NCI-H2029 treated with DMSO at 0.1 percent for 48 hours (cell line): ENCODE measurements around the gene FIP1L1.
"Not testable (repeated sequence)": the region's sequence is repeated elsewhere in the genome, so short reads cannot be mapped to it uniquely, and the experiment has no call there.

Source experiments
- DNase-seq: peaks from one replicate; lab custom pipeline; 2025; lab: John Stamatoyannopoulos, UW

FIP1L1 gene, protein sequence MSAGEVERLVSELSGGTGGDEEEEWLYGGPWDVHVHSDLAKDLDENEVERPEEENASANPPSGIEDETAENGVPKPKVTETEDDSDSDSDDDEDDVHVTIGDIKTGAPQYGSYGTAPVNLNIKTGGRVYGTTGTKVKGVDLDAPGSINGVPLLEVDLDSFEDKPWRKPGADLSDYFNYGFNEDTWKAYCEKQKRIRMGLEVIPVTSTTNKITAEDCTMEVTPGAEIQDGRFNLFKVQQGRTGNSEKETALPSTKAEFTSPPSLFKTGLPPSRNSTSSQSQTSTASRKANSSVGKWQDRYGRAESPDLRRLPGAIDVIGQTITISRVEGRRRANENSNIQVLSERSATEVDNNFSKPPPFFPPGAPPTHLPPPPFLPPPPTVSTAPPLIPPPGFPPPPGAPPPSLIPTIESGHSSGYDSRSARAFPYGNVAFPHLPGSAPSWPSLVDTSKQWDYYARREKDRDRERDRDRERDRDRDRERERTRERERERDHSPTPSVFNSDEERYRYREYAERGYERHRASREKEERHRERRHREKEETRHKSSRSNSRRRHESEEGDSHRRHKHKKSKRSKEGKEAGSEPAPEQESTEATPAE

DNA sequence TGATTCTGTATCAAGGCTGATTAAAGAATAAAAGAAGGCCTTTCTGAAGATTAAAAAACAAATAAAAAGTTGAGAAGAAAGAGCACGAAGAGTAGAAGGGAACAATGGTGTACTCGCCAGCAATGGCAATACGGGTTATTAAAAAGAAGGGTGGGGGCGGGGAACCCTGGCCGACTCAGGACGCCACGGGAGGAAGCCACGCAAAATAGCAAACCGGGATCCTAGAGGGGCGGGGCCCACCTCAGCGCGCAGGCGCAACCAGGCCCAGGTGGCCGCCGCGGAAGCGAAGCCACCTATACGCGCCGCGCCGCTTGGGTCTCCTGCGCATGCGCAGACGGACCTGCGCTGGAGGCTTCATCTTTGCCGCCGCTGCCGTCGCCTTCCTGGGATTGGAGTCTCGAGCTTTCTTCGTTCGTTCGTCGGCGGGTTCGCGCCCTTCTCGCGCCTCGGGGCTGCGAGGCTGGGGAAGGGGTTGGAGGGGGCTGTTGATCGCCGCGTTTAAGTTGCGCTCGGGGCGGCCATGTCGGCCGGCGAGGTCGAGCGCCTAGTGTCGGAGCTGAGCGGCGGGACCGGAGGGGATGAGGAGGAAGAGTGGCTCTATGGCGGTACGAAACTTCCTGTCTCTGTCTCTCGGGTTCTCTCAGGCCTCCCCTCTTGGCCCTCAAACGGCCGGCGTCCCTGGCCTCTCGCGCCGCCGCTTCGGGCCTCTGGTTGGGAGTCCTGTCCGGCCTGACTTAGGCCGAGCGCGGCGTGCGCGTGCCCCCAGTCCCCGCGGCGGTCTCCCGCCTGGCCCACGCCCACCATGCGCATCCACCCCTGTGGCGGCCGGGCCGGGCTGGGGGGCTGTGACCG, at the start of gene FIP1L1:
TSS of gene FIP1L1 (plus strand) at position 323 of the 852 bp plus-strand sequence. CDS start at position 521, 198 bp downstream.
- DNase-seq: peak; percentile 51

DNA sequence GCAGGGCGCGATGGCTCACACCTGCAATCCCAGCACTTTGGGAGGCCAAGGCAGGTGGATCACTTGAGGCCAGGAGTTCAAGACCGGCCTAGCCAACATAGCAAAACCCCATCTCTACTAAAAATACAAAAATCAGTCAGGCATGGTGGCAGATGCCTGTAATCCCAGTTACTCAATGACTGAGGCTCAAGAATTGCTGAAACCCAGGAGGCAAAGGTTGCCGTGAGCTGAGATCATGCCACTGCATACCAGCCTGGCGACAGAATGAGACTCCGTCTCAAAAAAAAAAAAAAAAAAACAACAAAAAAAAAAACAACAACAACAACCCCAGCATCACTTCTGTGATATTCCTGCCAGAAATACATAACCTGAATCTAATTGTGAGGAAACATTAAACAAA, 42.5 kb upstream of the FIP1L1 start:
- DNase-seq: not testable (repeated sequence)

DNA sequence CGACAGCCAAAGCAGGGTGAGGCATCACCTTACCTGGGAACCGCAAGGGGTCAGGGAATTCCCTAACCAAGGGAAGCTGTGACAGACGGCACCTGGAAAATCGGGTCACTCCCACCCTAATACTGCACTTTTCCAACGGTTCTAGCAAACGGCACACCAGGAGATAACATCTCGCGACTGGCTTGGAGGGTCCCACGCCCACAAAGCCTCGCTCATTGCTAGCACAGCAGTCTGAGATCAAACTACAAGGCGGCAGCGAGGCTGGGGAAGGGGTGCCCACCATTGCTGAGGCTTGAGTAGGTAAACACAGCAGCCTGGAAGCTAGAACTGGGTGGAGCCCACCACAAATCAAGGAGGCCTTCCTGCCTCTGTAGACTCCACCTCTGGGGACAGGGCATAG, 37.3 kb upstream of the FIP1L1 start:
- DNase-seq: not testable (repeated sequence)

DNA sequence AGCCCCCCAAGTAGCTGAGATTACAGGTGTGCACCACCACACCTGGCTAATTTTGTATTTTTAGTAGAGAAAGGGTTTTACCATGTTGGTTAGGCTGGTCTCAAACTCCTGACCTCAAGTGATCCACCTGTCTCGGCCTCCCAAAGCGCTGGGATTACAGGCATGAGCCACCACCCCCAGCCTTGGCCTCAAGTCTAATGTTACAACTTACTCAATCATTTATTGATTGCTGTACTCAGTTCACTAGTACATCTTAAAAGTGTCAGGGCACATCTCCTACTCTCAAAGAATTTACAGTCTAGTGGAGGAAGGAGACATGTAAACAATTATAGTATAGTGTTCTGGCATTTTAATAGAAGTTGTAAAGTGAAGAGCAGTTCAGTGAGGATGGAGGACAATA, 31.0 kb upstream of the FIP1L1 start:
- DNase-seq: not testable (repeated sequence)

DNA sequence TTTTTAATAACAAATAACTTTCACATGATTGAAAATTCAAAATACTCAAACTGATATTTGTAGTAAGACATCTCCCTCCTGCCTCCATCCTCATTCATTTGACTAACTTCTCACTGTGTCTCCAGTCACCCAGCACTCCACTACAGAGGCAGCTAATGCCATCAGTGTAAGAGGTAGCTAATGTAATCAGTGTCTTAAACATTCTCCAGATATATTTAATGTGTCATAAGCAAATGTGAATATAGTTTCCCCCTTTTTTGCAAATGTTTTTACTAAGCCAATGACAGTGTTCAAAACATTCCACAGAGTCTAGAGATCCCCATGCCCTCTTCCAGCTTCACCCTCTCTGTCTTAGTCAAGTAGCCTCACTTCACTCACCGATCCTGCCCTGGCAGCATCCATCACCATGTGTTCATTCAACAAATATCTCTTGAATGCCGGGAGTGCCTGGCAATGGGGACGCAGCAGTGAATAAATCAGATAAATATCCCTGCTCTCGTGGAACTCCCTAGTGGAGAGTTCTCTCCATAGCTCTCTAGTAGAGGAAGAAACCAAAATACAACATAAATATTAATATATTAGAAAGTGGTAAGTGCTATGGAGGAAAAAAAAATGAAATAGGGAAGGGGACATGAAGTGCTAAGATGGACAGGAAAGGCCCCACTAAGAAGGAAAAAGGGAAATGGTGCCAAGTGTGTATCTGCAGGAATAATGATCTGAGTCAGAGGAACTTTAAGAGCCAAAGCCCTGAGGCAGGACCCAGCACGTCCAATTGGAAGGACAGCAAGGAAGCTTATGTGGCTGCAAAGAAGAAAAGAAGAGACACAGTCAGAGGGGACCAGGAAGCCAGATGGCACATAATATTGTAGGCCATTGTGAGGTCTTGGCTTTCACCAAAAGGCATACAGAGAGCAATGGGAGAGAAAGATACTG, 30.3 kb upstream of the FIP1L1 start:
- DNase-seq: no peak

DNA sequence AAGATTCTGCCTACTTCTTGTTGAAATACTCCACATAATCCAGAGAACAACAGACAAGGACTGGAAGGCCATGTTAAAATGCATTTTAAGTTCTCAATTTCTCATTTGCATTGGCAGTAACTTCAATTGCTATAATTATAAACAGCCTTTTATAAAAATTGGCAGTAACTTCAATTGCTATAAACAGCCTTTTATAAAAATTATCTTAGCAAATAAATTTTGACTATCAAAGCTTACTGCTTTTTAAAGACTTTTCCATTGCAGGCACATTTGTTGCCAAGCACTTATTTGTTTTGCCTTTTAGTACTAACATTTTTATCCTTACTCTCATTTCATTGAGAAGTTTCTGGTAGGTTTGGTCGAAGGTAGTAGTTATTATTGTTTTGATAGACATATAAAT, 29.4 kb upstream of the FIP1L1 start:
- no peak for DNase-seq

DNA sequence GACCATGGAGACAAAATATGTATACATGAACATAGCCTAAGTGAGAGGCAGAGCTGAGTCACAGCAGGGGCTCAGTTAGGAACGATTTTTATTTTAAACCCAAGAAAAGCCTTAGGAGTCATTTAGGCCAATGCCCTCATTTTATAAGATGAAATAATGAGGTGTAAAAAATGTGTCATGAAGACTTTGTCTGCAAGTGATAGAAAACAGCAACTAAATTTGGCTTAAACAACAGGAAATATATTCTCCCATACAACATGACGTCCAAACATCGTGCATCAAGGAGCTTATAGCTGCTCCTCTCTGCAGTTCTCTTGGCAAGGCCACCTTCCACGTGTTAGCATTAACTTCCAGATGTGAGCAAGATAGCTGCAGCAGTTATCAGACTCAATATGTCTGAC, 28.4 kb upstream of the FIP1L1 start:
- DNase-seq: no peak

DNA sequence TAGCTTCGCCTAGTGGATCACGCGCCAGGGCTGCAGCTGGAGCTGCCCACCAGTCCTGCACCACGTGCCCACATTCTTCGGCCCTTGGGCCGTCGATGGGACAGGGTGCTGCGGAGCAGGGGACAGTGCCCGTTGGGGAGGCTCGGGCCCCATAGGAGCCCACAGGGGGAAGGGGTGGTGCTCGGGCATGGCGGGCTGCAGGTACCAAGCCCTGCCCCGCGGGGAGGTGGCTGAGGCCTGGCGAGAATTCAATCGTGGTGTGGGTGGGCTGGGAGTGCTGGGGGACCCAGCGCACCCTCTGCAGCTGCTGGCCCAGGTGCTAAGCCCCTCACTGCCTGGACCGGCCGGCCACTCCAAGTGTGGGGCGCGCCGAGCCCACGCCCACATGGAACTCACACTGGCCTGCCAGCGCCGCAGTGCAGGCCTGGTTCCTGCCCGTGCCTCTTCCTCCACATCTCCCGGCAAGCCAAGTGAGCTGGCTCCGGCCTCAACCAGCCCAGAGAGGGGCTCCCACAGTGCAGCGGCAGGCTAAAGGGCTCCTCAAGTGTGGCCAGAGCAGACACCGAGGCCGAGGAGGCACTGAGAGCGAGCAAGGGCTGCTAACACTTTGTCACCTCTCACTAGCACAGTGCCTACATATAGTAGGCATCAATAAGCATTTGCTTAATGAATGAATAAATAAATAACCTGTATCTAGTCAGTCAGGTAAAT, 23.3 kb upstream of the FIP1L1 start:
- no peak for DNase-seq

DNA sequence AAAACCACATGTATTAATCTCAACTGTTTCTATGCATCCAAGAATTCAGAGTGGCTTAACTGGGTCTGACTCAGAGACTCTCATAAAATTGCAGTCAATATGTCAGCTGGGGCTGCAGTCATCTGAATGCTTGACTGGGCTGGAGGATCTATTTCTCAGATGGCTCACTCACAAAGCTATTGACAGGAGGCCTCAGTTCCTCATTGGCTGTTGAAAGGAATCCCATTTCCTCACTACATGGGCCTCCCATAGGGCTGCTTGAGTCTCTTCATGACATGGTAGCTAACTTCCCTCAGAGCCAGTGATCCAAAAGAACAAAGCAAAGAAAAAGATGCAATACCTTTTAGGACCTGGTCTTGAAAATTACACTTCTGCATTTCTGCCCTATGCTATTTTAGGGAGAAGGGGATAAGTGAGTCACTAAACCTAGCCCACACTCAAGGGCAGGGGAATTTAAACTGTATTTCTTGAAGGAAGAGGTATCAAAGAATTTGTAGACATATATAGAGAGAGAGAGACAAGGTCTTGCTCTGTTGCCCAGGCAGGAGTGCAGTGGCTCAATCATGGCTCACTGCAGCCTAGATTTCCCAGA, 21.4 kb upstream of the FIP1L1 start:
- DNase-seq: no peak

DNA sequence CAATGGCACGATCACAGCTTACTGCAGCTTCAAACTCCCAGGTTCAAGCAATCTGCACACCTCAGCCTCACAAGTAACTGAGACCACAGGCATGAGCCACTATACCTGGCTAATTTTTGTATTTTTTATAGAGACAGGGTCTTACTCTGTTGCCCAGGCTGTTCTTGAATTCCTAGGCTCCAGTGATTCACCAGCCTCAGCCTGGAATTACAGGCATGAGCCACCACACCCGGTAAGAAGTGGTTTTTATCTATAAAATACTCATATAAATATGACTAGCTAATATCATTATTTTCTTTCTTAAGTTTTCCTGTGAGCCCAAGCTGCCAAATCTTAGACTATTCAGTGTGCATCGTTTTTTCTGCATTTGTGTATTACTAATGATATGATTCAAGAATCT, 16.0 kb upstream of the FIP1L1 start:
- DNase-seq: no peak

DNA sequence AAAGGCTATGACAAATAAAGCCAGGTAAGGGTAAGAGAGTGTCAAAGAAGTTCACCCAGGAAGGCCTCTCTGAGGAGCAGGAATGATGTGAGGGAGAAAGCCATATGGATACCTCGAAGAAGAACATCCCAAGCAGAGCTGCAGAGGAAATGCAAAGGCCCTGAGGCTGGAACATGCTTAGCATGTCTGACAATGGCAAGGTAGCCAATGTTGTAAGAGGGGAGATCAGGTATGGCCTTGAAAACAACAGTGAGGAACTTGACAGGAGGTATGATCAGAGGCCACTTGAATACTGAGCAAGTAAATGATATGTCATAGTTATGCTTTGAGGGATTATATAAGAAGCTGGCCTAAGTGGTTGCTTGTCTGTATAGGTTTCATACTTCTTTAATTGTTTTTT, 15.3 kb upstream of the FIP1L1 start:
- DNase-seq: no peak

DNA sequence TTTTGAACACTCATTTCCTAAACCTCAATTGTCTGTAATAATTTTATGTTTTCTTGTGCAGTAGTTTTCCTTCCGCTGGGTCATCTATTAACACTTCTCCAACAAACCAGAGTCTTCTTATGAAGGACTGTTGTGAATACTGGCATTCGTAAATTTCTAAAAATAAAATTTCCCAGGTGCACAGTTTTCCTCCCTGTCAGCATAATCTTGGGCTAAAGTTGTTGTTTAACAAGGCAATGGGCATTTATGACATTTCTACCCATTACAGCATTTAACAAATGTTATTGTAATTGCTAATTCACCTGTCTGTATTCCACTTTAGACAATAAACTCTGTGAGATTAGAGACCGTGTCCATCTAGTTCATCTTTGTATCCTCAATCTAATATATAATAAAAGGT, 12.8 kb upstream of the FIP1L1 start:
- DNase-seq: no peak

DNA sequence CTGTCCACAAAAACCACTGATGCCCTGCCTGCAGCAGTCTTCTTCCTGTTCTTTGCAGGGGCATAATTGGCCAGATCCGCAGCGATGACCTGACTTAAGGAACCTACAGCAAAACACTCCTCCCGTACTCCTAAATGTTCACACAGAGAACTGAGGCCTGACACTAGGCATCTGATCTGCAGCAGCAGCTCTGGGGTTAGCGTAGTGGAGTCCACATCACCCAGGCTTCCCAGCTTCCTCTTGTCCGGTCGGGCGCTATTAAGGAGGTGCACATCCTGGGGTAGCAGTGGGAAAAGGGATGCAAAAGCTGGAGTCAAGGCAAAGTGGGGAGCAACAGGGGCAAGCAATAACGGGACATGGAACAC, 12.3 kb upstream of the FIP1L1 start:
- DNase-seq: no peak

DNA sequence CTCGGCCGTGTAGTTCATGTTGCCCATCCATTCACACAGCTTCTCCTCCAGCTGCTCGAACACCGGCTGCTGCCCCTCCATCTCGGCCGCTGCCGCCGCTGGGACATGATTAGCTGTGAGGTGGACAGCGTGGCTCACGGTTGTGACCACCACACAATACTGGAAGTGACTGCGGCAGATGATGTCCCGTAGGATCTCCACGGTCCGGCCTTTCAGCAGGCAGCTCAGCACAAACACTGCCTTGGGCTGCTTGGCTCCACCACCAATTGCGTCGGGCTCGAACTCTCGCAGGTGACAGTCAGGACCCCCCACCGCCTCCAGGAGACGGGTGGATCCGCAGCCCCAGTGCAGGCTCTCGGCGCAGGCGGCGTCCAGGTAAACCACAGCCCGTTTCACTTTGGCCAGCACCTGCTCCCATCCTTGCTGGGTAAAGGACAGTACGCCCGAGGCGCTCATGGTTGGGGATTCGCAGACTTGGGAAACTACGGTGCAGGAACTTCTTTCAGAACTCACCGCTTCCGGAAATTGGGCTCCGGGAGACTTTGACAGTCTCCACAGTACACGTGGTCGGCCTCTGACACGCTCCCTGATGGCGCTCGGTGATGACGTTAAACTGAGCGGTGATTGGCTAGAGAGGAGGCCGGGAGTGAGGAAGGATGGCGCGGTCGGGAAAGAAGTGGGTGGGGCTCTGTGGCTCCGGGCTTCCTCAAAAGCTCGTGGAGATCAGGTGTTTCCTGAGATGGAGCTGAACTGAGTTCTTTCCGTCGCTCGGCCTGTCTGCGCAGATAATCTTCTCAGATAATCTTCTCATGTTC, 11.7 kb upstream of the FIP1L1 start, which contains the start of gene SCFD2:
TSS of gene SCFD2 (minus strand) at position 576 of the 815 bp plus-strand sequence.
- DNase-seq: peak; percentile 86

DNA sequence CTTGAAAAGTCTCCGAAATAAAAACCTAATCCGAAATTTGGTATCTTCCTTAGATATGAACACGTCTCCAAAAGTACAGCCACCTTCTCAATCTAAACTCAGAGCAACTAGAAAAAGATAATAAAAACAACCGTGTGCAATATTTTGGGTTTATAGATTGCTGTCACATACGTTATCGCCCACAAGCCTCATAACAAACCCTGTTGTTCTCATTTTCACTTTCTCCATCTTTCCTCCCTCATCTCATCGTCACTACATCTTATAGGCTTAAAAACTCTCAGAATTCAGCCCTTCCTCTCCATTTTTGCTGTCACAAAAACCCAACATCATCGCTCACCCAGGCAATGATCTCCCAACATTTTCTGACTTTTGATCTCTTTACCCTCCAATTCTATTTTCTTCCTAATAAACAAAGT, 11.1 kb upstream of the FIP1L1 start:
- DNase-seq: no peak

DNA sequence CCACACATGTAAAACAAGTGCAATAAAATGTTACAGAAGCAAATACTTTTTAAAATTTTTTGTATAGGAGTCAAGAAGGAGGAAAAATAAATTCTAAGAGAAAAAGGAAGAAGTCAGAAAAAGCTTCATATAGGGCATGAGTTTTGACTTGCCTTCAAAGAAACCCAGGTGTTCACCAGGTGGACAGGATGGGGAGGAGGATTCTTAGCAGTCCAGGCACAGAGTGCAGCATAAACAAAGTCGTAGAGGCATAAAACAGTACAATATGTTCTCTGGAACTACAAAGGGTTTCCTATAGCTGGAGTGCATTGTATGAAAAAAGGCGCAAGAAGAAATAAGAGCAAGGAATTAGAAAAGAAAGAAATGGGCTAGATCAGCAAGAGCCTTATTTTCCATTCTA, 9.7 kb upstream of the FIP1L1 start:
- no peak for DNase-seq

DNA sequence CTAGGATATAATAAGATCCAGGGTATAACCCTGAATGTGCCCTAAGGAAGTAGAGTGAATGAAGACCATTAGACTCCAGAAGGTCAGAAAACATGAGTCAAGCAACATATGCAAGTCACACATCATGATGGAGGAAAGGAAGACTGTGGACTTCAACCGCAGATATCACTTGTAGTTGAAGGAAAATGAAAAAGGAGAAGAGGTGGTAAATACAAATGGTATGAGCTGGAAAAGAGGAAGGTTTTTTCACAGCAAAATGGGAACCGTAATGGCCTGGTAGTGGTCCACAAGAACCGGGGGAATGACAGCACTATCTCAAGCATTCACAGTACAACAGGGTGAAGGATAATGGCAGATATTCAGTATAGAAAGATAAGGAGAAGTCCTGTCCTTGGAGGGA, 6.4 kb upstream of the FIP1L1 start:
- no peak for DNase-seq

DNA sequence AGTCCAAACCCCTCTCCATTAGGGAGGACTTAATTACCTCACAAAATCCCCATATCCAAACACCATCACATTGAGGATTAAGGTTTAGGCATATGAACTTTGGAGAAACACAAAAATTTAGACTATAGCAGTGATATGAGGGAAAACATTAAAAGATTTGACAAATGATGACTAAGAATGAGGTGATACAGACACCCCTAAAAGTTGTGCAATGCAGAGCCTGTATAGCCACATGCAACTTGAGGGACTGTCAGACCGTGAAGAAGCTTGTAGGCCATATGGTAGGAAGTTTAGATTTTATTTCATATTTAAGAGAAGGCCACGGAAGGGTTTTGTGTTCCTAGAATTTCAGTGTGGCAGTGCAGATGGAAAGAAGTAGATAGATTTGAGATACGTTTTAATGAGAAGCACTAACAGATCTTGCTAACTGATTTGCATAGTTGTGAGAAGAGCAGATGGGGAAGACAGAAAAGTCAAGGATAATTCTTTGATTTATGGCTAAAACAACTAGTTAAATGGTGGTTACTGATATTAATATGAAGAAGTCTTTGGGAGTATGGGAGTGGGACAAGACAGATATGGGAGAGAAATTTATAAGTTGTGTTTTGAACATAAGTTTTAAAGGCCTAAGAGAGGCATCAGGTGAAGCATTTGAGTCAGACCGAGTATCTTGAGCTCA, 5.5 kb upstream of the FIP1L1 start:
- DNase-seq: no peak

DNA sequence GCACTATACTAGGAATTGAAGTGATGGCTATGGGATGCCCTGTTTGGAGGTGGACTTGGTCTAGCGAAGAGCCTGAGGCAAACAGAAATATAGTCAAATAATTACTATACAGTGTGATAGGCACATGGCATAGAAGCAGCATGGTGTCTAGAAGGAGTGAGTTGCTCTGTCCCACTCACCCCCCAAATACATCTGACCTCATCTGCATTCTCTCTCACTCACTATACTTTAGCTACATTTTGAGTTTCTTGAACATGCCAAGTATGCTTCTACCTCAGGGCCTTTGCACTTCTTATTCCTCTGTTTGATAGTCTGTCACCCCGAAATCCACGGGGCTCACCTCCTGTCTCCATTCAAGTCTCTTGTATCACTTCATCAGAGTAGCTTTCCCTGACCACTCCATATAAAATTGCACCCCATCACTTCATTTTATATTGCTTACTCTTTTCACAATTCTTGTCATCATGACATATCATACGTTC, 2.6 kb upstream of the FIP1L1 start:
- DNase-seq: no peak
